Subcutaneous adipose tissue (tissue), 4 donors: Measurements from ENCODE around the gene RHO. TPM values are rescaled to one million over a fixed set of nuclear protein-coding genes. Genes with fewer than 3 reads are reported as not detected.

Source experiments
- CTCF ChIP-seq: fragments of 450-650 bp; IDR thresholded peaks from one replicate; pipeline ENCODE4 v1.5.1; 2016; ENCODE audit warnings: low read depth, mild to moderate bottlenecking, control low read depth, antibody characterized with exemption, moderate library complexity
- total RNA-seq, 4 donors: library from RNA; depleted of rRNA; stranded (reverse); fragments of >200 nt; gene quantifications; one replicate each; pipeline ENCODE4 v1.1.0, GENCODE V29; 2016

Gene RHO
- total RNA-seq, 4 donors from 2014 or later = not detected

GRCh38 chr3:129569856-129570255 lies 41.4 kb downstream of the RHO start:
- TF ChIP-seq CTCF = no peak

GRCh38 chr3:129571605-129572547 lies 43.4 kb downstream of the RHO start:
- no peak for TF ChIP-seq CTCF

- no peak for TF ChIP-seq CTCF
Observed at GRCh38 chr3:129572603-129573002, 44.2 kb downstream of the RHO start.

GRCh38 chr3:129573493-129573892 lies 45.1 kb downstream of the RHO start:
- TF ChIP-seq CTCF = no peak

- TF ChIP-seq CTCF = no peak
Observed at GRCh38 chr3:129574206-129574605, 45.8 kb downstream of the RHO start.

- no peak for TF ChIP-seq CTCF
Observed at GRCh38 chr3:129575233-129575996, 47.0 kb downstream of the RHO start.

- no peak for TF ChIP-seq CTCF
Observed at GRCh38 chr3:129575997-129576384, 47.6 kb downstream of the RHO start.
